GM12878 (cell line): ENCODE measurements around the gene GRK5. TPM values are rescaled to one million over a fixed set of nuclear protein-coding genes. Genes with fewer than 3 reads are reported as not detected.

Experiments
- BACH1 ChIP-seq: fragments of 450-650 bp; IDR thresholded peaks from 2 replicates; pipeline ENCODE4 v1.6.1; 2017; ENCODE audit warnings: mild to moderate bottlenecking, borderline replicate concordance
- E4F1 ChIP-seq: fragments of 450-650 bp; IDR thresholded peaks from 2 replicates; pipeline ENCODE4 v1.6.1; 2018; ENCODE audit warnings: borderline replicate concordance, mild to moderate bottlenecking; ENCODE audit not compliant: partially characterized antibody
- IKZF1 ChIP-seq: fragments of 450-650 bp; conservative IDR thresholded peaks from 2 replicates; pipeline ENCODE4 v1.6.1; 2017; ENCODE audit warnings: antibody characterized with exemption, mild to moderate bottlenecking
- MLLT1 ChIP-seq: fragments of 450-650 bp; IDR thresholded peaks from 2 replicates; pipeline ENCODE4 v1.6.1; 2016; ENCODE audit warnings: mild to moderate bottlenecking
- PAX8 ChIP-seq: fragments of 450-650 bp; IDR thresholded peaks from 2 replicates; pipeline ENCODE4 v1.6.1; 2017; ENCODE audit warnings: mild to moderate bottlenecking, moderate library complexity
- RAD51 ChIP-seq: fragments of 450-650 bp; IDR thresholded peaks from 2 replicates; pipeline ENCODE4 v1.6.1; 2016; ENCODE audit warnings: moderate library complexity, mild to moderate bottlenecking, inconsistent platforms
- SRF ChIP-seq, 2 experiments: IDR thresholded peaks; 2 replicates each; pipeline ENCODE4 v1.6.1; 2011; ENCODE audit warnings: low read depth in 2 of 2, low read length in 2 of 2, mild to moderate bottlenecking in 1 of 2, moderate library complexity in 1 of 2
- WRNIP1 ChIP-seq: IDR thresholded peaks from 2 replicates; pipeline ENCODE4 v1.6.1; 2011; ENCODE audit warnings: low read depth, low read length, improper control_type of control experiment, borderline replicate concordance
- polyA plus RNA-seq, 11 experiments: library from polyadenylated mRNA; depleted of rRNA in 4 of 11; unstranded in 6 of 11; stranded (reverse) in 5 of 11; fragments of >200 nt; fragmentation: Nextera tagmentation in 4 of 11; fragmentation: Illumina TruSeq in 1 of 11; extraction: Ambion mirVana in 4 of 11; extraction: Trizol in 1 of 11; gene quantifications; 1 replicate in 1 of 11; 2 replicates in 10 of 11; pipeline versions ENCODE4 v1.2.1 to v1.2.3, GENCODE V29; 2011 to 2016; ENCODE audit warnings: inconsistent platforms in 2 of 11, missing spikeins in 2 of 11, low read depth in 1 of 11
- total RNA-seq, 4 experiments: library from RNA; depleted of rRNA in 3 of 4; stranded (reverse); fragments of >200 nt in 3 of 4; fragmentation: Illumina TruSeq in 1 of 4; extraction: Trizol in 1 of 4; gene quantifications; 2 replicates each; pipeline versions ENCODE4 v1.2.1 to v1.2.3, GENCODE V29; 2013 to 2021

GRK5 gene
- total and polyA plus RNA-seq, 10 of the 15 experiments (the other 5 are each of a cell fraction or from before 2014, with no cell fraction given), result 0.11 to 22.1 (median 10.0) TPM

- TF ChIP-seq E4F1, result no peak
- no peak for TF ChIP-seq WRNIP1
- TF ChIP-seq SRF (IDR thresholded peaks at IDR 0.05; ENCODE audit: low read depth in 2 of 2, low read length in 2 of 2), result no peak
- TF ChIP-seq BACH1, result no peak
- no peak for TF ChIP-seq PAX8
- no peak for TF ChIP-seq MLLT1
- TF ChIP-seq IKZF1, result no peak
- TF ChIP-seq RAD51, result no peak
Observed at GRCh38 chr10:119370972-119371703, 163.8 kb downstream of the GRK5 start (continued).
